ENCODE data around the gene NUF2. TPM values are rescaled to one million over a fixed set of nuclear protein-coding genes. Genes with fewer than 3 reads are reported as not detected.

The NUF2 gene
- total RNA-seq, 1 experiment from 2014 or later = 30.7 TPM

- H2BK5ac ChIP-seq (ENCODE audit: insufficient read length, low read length) = no peak overlapping the region
- H2AFZ ChIP-seq (ENCODE audit: low read length) = no peak overlapping the region
- no peaks in the 10 kb centered on the region for H4K20me1 ChIP-seq (ENCODE audit: control insufficient read depth, insufficient read depth, insufficient read length)
- H3K9me3 ChIP-seq (ENCODE audit: control insufficient read depth, low read depth, low read length) = no peaks in the 10 kb centered on the region
- H3K23me2 ChIP-seq (ENCODE audit: insufficient read length, low read depth, low read length, poor library complexity, severe bottlenecking) = no peaks in the 10 kb centered on the region
- H3K27ac ChIP-seq (ENCODE audit: insufficient read length, low read depth, low read length) = no peak overlapping the region
- no peaks in the 10 kb centered on the region for H3K79me2 ChIP-seq (ENCODE audit: insufficient read depth, low read length)
- H4K8ac ChIP-seq (replicated peaks; ENCODE audit: insufficient read length, low read depth, low read length) = no peak overlapping the region
- DNase-seq = no peak
- Mint-ChIP-seq H3K9me3 (no peaks in the 10 kb centered on the region), H3K4me3 (no peak overlapping the region), H3K36me3 (ENCODE audit: insufficient read depth in 1 of 3, low read depth in 3 of 3) (no peaks in the 10 kb centered on the region; a peak in 1 of 7 replicates), H3K27ac (no peak overlapping the region), H3K27me3 (ENCODE audit: low read depth) (no peaks in the 10 kb centered on the region), H3K4me1 (no peaks in the 10 kb centered on the region)
- H3K4me1 ChIP-seq (ENCODE audit: insufficient read depth, low read length) = no peaks in the 10 kb centered on the region
- no peak overlapping the region for H3K14ac ChIP-seq (ENCODE audit: insufficient read depth, low read length)
- no peak overlapping the region for H2BK120ac ChIP-seq (ENCODE audit: low read depth, low read length, poor library complexity, severe bottlenecking)
- H3K56ac ChIP-seq (ENCODE audit: insufficient read length, low read depth, low read length) = no peak overlapping the region
- no peak overlapping the region for H2BK12ac ChIP-seq (ENCODE audit: insufficient read length, low read depth, low read length)
- H2BK15ac ChIP-seq (ENCODE audit: low read depth, low read length) = no peak overlapping the region
- no peak overlapping the region for H3K23ac ChIP-seq (ENCODE audit: insufficient read length, low read depth, low read length)
- H3K27me3 ChIP-seq (ENCODE audit: insufficient read depth, low read length) = no peaks in the 10 kb centered on the region
- no peak overlapping the region for H3K18ac ChIP-seq (ENCODE audit: insufficient read length, low read depth, low read length)
- no peaks in the 10 kb centered on the region for H3K79me1 ChIP-seq (ENCODE audit: insufficient read depth, low read depth, low read length, poor library complexity, severe bottlenecking)
- H2AK5ac ChIP-seq (ENCODE audit: insufficient read length, low read length) = no peak overlapping the region
- H3K4me2 ChIP-seq (ENCODE audit: insufficient read depth, insufficient read length, low read length) = no peak overlapping the region
- no peak overlapping the region for H2BK20ac ChIP-seq (ENCODE audit: low read depth, low read length, poor library complexity, severe bottlenecking)
- TF ChIP-seq CTCF (conservative IDR thresholded peaks at IDR 0.05) = no peak
- no peak overlapping the region for H3K4ac ChIP-seq (ENCODE audit: low read depth, low read length)
- no peak overlapping the region for H3K9ac ChIP-seq (ENCODE audit: extremely low read depth, insufficient read length, low read length)
- no peak overlapping the region for H4K91ac ChIP-seq (ENCODE audit: insufficient read length, low read depth, low read length)
- no peak overlapping the region for H3T11ph ChIP-seq (ENCODE audit: low read length)
- no peak overlapping the region for H4K5ac ChIP-seq (ENCODE audit: insufficient read length, low read depth, low read length)
Measured at GRCh38 chr1:163387146-163387545, 65.4 kb downstream of the NUF2 start.

Measured in H9 (cell line).